Kidney tubule cell (primary cell): ENCODE results near the gene RASGEF1C.
"Not testable (repeated sequence)": the region's sequence is repeated elsewhere in the genome, so short reads cannot be mapped to it uniquely, and the experiment has no call there.

Experiments used
- DNase-seq: peaks from one replicate; pipeline ENCODE4 v3.0.0-alpha.2; 2018; ENCODE audit warnings: low spot score

Gene RASGEF1C

DNA sequence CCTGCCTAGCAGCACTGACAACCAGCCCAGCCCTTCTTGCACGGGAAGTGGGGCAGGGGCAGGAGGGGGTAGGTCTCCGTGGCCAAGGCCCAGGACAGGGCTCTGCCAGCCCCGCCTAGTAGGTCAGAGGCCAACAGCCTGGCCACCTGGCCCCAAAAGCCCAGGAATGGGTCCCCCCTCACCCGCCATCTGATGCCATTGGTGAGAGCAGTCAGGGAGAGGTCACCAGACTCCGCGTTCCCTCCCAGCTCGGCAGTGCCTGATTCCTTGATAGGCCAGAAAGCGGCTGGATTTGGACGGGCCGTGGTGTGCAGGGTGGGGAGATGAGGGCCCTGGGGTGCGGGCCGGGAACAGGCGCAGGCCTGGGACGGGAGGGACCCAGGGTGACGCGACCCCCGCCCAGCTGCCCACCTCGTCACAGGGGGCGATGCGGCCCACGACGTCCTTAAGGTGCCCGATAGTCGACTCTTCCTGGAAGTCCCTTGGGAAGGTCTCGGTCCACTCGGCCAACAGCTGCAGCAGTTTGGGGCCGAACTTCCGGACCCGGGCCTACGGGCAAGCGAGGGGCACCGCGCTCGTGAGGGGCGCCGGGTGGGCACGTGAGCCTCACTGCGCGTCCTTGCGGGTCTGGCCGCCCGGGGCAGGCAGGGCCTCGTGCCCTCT is 72.9 kb downstream of the RASGEF1C start:
- no peak for DNase-seq

DNA sequence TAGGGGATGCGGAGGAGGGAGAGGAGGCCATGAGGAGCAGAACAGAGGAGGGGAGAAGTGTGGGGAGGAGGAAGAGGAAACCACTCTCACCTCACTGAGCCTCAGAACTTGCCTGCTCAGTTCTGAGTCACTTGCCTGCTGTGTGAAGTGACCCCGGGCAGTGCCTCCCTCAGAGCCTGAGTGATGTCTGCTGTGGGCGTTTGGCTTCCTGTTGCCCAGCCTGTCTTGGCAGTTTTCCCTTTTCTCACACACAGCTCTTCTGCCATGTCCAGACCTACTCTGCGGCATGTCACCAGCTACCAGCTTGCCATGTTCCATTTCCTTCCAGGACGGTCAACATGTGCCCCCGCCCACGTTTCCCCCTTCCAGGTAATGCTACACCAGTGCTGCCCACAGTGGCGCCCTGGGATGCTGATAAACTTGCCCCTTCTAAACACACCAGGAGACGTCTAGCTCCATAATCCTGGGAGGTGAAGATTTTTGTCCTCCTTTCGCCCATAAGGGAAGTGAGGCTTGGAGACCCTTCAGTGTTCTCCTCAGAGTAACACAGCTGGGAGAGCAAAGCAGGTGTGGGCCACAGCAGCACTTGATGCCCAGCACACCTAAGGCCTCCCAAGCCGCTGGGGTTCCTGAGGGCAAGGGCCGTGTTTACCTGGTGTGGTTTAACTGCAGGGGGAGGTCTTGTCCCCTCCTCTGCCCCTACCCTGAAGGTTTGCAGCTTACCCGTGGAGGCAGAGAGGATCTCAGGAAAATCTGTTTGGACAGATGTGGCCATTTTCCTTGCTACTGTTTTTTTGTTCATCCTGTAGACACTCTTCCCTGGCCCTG is 73.7 kb downstream of the RASGEF1C start:
- peak; percentile 88 for DNase-seq

DNA sequence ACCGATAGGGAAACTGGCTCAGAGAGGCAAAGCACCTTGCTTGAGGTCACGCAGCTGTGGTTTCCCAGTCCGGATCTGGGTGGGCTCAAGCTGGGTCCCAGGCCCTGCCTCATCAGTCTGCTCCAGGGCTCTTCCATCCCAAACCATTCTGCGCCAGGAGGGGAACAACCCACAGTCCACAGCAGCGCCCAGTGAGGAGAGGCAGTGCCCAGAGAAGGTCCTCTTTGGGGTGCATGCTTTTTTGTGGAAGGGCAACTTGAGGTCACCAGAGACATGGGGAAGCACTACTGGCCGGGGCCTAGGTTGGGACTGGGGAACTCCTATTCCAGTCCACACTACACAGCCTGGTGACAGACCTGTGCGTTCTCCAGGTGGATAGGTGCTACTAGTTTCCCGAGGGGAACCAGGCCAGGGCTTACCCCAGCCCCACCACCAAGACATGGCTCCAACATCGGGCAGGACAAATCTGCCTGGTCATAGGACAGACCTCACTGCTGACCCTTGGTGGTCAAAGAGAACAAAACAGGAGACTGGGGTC is 75.0 kb downstream of the RASGEF1C start:
- no peak for DNase-seq

DNA sequence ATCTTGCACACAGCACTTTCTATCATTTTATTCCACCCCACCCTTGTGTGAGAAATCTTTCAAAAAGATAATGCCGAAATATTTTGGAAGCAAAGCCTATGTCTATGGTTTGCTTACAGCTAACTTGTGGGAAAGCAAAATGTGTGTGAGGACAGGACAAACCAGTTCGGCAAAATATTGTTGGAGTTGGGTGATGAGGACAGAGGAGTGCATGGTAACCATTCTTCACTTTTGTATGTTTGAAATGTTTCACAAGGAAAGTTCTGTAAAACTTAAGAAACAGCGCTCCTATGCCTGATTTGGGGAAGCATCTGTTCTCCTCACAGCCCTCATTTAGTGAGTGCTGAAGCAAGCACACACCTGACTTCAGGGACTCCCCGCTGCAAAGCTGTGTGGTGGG is 75.5 kb downstream of the RASGEF1C start:
- no peak for DNase-seq

DNA sequence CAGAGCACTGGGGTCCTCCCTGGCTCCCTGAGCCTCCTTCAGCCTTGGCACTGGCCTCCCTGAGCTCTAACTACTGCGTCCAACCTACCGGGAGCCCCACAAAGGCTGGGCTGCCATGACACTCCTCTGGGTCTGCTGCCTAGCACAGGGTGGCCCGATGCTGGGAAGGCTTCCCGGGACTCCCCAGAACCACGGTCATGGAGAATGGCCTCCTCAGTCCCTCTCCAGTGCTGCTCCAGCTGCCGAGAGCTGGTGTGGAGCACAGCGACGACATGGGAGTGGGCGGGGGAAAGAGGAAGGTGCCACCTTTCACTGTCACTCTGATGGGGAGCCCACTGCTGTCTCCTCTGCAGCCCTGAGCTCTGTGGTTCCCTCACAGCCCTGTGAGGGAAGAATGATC is 76.0 kb downstream of the RASGEF1C start:
- DNase-seq = no peak

DNA sequence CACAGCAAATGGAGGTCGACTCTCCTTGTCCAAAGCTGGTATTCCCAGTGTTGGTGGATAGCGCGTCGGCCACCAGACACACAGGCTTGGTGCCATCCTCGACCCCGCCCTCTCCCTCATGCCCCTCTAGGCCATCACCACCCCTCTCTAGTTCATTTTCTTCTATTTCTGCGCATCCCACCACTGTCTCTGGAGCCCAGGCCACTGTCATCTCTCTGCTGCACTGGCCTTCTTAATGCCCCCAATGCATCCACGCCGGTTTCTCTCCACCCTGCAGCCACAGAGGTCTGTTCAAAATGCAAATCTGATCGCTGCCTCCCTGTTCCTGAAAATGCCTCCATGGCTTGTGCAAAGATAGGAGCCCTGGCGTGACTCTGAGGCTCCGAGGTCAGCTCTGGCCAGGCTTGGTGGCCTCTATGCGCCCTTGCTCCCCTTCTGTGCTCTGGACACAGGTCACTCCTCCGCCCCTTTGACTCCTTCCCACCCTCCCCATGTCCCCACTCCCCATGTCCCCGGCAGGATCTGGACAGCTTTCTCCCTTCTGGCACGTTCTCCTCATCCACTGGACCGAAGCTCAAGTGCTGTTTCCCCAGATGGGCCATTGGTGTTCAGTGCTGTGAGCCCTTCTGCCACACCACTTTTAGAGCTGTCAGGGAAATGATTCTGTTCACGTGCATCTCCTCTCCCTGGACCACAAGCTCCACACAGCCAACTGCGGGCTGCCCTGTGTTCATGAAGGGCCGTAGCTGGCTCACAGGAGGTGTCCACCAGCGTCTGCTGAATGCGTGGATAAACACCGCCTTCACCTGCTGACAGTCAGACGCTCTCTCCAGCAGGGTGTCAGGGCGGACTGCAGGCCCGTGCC is 77.9 kb downstream of the RASGEF1C start:
- DNase-seq = no peak

DNA sequence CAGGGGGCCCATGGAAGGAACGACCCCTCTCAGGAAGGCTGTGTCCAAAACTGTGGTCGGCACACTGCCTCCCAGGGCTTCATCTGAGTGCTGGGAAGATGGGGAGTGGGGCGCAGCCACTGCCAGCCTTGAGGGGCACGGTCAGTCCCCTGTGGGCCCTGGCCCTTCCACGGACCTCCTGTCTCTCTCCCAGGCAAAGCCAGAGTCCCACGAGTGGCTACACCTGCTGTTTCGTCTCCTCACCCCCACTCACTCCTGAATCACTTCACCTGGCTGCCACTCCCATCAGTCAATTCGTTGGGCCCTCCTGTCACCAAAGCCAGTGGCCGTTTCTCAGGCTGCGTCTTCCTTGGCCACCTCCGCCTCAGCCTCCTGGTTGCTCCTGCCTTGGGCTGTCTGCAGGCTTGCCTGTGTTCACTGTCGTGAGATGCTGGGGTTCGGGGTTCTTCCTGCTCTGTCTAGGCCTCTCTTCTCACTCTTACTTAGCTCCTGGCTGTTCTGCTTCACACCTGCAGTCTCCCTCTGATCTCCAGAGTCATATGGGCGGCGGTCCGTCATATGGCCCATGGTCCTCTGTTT is 78.6 kb downstream of the RASGEF1C start:
- no peak for DNase-seq

DNA sequence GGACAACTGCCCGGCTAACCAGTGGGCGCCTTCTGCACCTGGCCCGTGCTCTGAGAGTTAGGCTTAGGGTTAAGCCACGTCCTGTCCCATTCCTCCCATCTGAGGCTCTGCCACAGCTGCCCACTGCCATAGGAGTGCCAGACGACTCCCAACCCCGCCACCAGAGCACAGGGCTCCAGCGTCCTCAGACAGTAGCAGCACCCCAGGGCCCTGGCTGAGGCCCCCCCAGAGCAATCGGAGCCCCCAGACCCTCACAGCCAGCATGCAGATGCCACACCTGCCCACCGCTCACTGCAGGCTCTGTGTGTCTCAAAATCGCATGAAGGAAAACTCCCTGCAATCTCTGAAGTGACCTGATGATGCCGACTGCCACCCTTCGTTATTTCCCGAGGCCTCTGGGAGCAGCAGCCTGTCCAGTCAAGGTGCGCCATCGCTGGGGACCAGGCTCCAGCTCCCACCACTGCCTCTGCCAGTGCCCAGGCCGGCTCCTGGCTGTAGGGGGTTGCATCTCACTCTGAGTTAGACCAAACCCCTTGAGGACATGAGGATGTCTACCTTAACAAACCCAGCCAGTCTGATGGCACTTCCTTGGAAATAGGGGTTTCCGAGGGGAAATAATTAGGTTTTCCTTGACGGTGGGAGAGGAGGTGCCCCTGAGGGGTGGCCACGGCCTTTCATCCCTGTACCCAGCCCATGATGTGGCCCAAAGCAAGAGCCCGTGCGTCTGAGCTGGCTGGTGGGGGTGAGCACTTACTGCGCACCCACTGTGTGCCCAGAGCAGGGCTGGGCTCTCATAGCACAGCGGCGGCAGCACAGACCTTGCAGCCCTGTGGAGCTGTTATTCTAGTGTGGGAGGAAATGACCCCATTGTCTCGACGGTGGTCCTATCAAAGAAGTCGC is 79.5 kb downstream of the RASGEF1C start:
- DNase-seq = no peak

DNA sequence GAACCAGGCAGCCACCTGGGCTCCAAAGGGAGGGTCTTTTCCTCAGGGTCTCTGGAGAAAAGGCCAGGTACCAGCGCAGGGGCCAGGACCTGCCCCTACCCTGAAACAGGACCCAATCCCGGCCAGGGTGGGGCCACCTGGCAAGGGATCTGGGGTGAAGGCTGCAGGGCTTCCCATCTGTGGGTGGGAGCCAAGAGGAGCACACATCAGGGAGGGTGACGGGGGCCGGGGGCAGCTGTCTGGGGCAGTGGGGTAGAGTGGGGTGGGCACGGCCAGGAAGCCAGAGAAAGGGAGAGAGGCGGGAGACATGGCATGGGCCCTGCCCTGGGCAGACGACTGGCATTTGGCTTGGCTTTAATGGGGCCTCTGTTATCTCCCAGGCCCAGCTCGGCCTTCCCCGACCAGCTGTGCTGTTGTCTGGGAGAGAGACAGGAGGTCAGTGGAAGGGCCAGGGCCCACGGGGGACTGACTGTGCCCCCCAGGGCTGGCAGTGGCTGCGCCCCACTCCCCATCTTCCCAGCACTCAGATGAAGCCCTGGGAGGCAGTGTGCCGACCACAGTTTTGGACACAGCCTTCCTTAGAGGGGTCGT is 80.2 kb downstream of the RASGEF1C start:
- DNase-seq = no peak

DNA sequence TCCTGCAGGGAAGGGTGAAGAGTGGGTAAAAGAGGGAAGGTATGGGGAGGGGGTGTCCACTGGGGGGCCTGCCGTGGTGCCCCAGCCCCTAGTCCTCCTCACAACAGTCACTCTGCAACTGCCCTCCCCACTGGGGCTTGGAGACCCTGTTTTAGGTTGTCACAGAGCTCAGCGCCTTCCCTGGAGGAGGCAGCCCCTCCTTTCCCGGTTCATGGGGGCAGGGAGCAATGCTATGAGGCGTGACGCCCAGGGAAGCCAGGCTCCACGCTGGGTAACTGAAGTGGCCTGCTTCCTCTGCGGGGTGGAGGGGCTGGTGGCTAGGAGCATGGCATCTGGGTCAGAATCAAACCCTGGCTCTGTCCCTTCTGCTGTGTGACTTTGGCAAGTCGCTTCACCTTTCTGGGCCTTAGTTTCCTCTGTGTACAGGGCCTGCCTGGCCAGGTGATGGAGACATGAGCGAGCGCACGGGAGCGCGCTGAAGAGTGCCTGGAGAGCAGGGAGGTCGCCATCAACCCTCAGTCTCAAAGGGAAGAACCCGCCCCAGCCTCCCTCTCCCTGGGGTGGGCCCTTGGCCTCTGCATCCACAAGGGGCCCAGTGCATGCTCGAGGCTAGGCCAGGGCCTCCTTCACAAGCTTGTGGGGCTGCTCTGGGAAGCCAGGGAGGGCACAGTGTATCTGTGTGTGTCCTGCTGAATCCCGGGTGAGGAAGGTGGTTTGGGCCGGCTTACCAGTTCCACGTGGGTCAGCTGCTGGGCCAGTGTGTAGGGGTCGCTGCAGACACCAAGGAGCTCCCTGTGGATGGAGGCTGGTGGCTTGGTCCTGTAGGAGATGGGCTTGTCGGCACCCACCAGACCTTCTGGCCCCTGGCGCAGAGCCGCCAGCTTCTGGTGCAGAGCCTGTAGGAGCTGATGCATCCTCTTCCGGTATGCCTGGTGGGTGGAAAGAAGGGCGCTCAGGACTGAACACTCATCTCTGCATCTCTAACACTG is 81.0 kb downstream of the RASGEF1C start:
- DNase-seq = no peak

DNA sequence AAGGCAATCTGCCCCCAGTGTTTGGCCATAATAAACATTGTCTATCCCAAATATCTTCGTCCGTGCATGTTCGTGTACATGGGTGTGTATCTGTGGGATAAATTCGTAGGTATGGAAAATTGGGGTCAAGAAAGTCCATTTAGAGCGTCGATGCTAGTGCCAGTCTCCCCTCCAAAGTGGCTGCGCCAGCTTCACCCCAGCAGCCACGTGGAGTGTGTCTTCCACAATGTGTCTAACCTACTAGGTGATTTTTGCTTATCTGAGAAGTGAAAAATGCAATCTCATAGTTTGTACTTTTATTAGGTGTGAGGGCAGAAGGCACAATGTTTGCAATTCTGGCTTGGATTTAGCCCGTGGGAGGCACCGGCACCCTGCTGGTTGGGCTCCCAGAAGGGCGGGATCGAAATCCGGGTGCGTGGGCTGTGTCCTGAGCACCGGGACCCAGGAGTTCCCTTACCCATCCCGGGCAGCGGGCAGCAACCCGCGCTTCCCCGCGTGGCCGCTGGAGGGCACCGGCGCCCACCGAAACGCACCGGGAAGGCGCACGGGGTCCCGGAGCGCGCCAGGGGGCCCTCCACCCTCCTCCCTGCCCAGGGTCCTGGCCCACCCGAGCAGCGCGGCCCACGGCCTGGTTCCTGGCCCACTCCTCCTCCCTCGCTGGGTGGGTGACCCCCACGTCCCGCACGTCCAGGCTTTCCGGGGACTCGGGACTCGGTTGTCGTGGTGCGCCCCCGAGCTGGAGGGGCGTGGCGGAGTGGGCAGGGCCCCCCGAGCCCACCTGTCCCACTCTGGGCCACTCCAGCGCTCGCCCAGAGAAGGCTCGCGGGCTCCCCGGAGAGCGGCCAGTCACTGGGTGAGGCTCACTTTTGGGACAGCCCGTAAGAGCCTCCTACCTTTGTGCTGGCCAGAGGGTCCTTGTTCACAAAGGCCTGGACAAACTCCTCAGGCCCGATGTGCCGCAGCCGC is 82.0 kb downstream of the RASGEF1C start:
- peak; percentile 18 for DNase-seq

DNA sequence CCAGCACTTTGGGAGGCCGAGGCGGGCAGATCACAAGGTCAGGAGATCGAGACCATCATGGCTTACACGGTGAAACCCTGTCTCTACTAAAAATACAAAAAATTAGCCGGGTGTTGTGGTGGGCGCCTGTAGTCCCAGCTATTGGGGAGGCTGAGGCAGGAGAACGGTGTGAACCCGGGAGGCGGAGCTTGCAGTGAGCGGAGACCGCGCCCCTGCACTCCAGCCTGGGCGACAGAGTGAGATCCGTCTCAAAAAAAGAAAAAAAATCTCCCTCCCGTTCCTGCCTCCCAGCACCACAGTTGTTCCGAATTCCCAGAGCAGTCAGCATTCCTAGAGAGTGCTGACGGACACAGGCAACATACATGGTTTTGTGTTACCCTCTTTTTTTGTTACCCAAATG is 82.9 kb downstream of the RASGEF1C start:
- not testable (repeated sequence) for DNase-seq

DNA sequence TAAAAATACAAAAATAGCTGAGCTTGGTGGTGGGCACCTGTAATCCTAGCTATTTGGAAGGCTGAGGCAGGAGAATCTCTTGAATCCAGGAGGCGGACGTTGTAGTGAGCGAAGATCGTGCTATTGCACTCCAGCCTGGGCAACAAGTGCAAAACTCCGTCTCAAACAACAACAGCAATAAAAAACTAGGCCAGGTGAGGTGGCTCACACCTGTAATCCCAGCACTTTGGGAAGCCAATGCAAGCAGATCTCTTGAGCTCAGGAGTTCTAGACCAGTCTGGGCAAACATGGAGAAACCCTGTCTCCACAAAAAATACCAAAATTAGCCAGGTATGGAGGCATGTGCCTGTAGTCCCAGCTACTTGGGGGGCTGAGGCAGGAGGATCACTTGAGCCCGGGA is 84.3 kb downstream of the RASGEF1C start:
- not testable (repeated sequence) for DNase-seq

DNA sequence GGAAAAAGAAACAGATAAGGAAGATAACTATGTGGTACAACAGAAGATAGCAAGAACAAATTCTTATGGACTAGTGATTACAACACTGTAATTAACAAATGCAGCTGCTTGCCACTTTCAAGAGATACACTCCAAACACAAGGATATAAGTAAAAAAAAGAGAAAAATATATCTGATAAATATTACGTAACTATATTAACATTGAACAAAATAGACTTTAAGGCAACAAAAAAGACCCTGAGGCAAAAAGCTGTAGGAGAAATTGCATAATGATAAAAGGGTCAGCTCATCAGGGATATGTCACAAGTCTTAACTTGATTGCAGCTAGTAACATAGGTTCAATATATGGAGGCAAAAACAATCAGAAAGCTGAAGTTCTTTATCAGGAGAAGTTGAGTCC is 86.1 kb downstream of the RASGEF1C start:
- no peak for DNase-seq

DNA sequence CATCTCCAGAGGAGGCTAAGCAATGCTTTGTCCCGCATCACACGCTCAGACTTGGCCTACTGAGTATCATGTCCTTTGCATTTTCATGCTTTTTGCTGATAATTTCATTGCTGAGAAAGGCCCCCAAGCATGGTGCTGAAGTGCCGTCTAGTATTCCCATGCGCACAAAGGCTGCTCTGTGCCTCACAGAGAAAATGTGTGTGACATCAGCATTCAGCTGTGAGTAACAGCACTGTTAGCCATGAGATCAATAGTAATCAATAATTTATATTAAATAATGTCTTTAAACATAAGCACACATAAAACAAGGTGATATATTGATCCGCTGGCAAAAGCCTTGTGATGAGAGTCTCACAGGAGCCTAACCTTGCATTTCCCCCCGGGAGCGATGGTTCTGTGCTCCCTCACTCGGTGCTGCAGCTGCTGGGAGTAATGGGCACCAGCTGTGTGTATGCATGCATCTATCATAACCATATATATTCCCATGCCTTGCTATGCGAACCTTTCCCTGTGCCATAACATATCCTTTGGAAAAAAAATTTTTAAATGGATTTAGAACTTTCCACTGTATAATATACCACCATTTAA is 87.1 kb downstream of the RASGEF1C start:
- DNase-seq = no peak

DNA sequence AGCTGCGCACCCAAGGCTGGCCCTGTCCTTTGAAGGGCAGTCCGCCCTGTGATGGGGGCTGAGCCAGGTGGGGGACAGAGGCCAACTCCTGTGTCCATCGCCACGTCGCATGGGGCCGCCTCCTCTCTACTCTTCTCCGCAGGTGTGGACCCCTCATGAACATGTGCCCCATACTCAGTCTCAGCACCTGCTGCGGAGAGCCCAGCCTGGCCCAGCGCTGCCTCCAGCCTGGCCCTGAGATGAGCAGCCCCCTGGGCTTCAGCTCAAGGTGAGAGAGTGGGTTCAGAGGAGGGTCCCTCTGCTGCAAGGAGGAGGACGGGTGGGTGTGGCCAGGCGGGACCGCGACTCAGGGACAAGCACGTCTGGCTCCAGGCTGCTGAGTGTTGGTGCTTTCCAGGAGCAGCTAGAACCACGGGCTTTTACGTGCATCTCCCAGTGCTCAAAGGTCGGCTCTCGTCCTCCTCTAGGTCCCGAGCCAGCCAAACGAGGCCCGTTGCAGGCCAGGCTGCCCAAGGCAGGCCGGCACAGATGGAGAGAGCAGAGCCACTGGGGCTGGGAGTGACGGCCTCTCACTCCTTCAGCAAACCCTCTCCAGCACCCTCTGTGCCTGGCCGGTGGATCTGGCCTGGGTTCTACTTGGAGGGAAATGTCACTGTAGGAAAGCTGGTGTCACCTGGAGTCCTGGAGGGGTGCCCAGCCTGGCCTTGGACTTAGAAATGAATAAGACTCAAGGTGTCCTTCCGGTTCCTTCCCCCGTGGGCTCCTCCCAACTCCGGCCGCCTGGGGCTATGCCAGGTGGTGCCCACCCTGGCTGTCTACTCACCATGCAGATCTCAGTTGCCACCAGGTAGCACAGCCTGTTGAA is 88.5 kb downstream of the RASGEF1C start:
- DNase-seq = no peak

DNA sequence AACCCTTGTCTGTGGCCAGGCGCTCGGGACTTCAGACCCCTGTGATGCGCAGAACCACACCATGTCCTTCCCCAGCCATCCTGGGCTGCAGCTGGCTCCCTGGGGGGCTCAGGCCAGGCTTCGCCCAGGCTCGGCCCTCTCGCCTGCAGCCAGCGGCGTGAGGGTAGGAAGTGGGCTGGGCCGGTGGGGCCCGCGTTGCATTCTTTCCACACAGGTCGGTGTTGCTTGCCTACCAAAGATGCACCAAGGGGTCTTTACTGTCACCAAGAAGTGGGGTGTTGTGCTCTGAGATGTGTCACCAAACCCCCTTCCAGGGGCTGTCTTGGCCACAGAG is 89.1 kb downstream of the RASGEF1C start:
- no peak for DNase-seq
